K562 (cell line): ENCODE measurements around the gene CIAO1. TPM values are rescaled to one million over a fixed set of nuclear protein-coding genes. Genes with fewer than 3 reads are reported as not detected.

Experiments used
- ARNT ChIP-seq, 2 experiments: fragments of 450-650 bp; IDR thresholded peaks; 2 replicates each; pipeline ENCODE4 v1.6.1; 2016; ENCODE audit warnings: mild to moderate bottlenecking in 1 of 2
- COPS2 ChIP-seq: fragments of 450-650 bp; conservative IDR thresholded peaks from 2 replicates; pipeline ENCODE4 v1.6.1; 2016; ENCODE audit warnings: mild to moderate bottlenecking, moderate library complexity
- DNMT1 ChIP-seq: fragments of 450-650 bp; IDR thresholded peaks from 2 replicates; pipeline ENCODE4 v1.6.1; 2016; ENCODE audit warnings: antibody characterized with exemption, mild to moderate bottlenecking
- GABPB2 ChIP-seq: fragments of 250-450 bp; sonication (Bioruptor Pico); conservative IDR thresholded peaks from 2 replicates; pipeline ENCODE4 v1.5.1; 2021; ENCODE audit warnings: mild to moderate bottlenecking
- GTF2E2 ChIP-seq: fragments of 200-800 bp; sonication (Bioruptor generic); IDR thresholded peaks from 2 replicates; pipeline ENCODE4 v1.6.1; 2016; ENCODE audit warnings: missing genetic modification characterization, missing compliant biosample characterization
- HMG20B ChIP-seq: fragments of 250-450 bp; sonication (Bioruptor Pico); IDR thresholded peaks from 2 replicates; pipeline ENCODE4 v1.5.0; 2021; ENCODE audit warnings: mild to moderate bottlenecking
- MAFG ChIP-seq: fragments of 450-650 bp; conservative IDR thresholded peaks from 2 replicates; pipeline ENCODE4 v1.6.1; 2016; ENCODE audit warnings: missing genetic modification characterization, missing compliant biosample characterization
- MBD2 ChIP-seq: sonication (generic); IDR thresholded peaks from 2 replicates; pipeline ENCODE4 v1.6.1; 2016; ENCODE audit warnings: low read depth, borderline replicate concordance
- MCM3 ChIP-seq: fragments of 450-650 bp; IDR thresholded peaks from 2 replicates; pipeline ENCODE4 v1.6.1; 2016
- MCM7 ChIP-seq, 2 experiments: fragments of 450-650 bp; IDR thresholded peaks; 2 replicates each; pipeline ENCODE4 v1.6.1; 2016 to 2018
- MEF2D ChIP-seq: conservative IDR thresholded peaks from 2 replicates; pipeline ENCODE4 v1.6.1; 2016; ENCODE audit warnings: low read depth, missing genetic modification characterization, missing compliant biosample characterization
- MTA1 ChIP-seq: fragments of 450-650 bp; IDR thresholded peaks from 2 replicates; pipeline ENCODE4 v1.6.1; 2017; ENCODE audit warnings: borderline replicate concordance
- MTA3 ChIP-seq: fragments of 450-650 bp; formaldehyde crosslinking; IDR thresholded peaks from 2 replicates; pipeline ENCODE4 v1.6.1; 2017; ENCODE audit warnings: mild to moderate bottlenecking, borderline replicate concordance
- NCOA6 ChIP-seq: fragments of 450-650 bp; IDR thresholded peaks from 2 replicates; pipeline ENCODE4 v1.6.1; 2017; ENCODE audit warnings: mild to moderate bottlenecking
- NCOR1 ChIP-seq: fragments of 450-650 bp; IDR thresholded peaks from 2 replicates; pipeline ENCODE4 v1.6.1; 2016; ENCODE audit warnings: mild to moderate bottlenecking, moderate library complexity
- PCBP1 ChIP-seq: fragments of 200-400 bp; formaldehyde crosslinking; IDR thresholded peaks from 2 replicates; pipeline ENCODE4 v1.6.1; 2018; ENCODE audit warnings: mild to moderate bottlenecking, low read depth, low read length; ENCODE audit not compliant: poor library complexity, severe bottlenecking
- RBM17 ChIP-seq: fragments of 200-400 bp; formaldehyde crosslinking; IDR thresholded peaks from 2 replicates; pipeline ENCODE4 v1.6.1; 2017; ENCODE audit warnings: low read depth, mild to moderate bottlenecking, low read length, borderline replicate concordance
- SAFB2 ChIP-seq: fragments of 200-400 bp; formaldehyde crosslinking; IDR thresholded peaks from 2 replicates; pipeline ENCODE4 v1.6.1; 2018; ENCODE audit warnings: borderline replicate concordance, low read length, low read depth, moderate library complexity; ENCODE audit not compliant: severe bottlenecking
- U2AF2 ChIP-seq: fragments of 200-400 bp; formaldehyde crosslinking; optimal IDR thresholded peaks from 2 replicates; pipeline ENCODE3; 2017; ENCODE audit warnings: low read depth, mild to moderate bottlenecking, low read length
- ZBTB8A ChIP-seq: fragments of 450-650 bp; IDR thresholded peaks from 2 replicates; pipeline ENCODE4 v1.6.1; 2018; ENCODE audit warnings: mild to moderate bottlenecking, moderate library complexity; ENCODE audit not compliant: partially characterized antibody
- ZKSCAN3 ChIP-seq: fragments of 250-450 bp; sonication (Bioruptor Pico); IDR thresholded peaks from 2 replicates; pipeline ENCODE4 v1.4.0; 2020
- ZNF146 ChIP-seq: IDR thresholded peaks from one replicate; pipeline ENCODE4 v1.6.1; 2018; ENCODE audit warnings: missing compliant biosample characterization; ENCODE audit not compliant: unreplicated experiment
- ZNF197 ChIP-seq: fragments of 200-800 bp; sonication (Bioruptor generic); IDR thresholded peaks from 2 replicates; pipeline ENCODE4 v1.6.1; 2016; ENCODE audit warnings: low read depth, missing genetic modification characterization, missing compliant biosample characterization
- ZNF507 ChIP-seq: conservative IDR thresholded peaks from 2 replicates; pipeline ENCODE4 v1.6.1; 2017; ENCODE audit warnings: missing genetic modification characterization, missing compliant biosample characterization
- ZNF766 ChIP-seq: fragments of 200-800 bp; sonication (Bioruptor generic); conservative IDR thresholded peaks from 2 replicates; pipeline ENCODE4 v1.6.1; 2016; ENCODE audit warnings: missing genetic modification characterization, missing compliant biosample characterization
- polyA plus RNA-seq, 8 experiments: library from polyadenylated mRNA; depleted of rRNA in 4 of 8; stranded (reverse) in 5 of 8; unstranded in 3 of 8; fragments of >200 nt; fragmentation: Nextera tagmentation in 2 of 8; fragmentation: Illumina TruSeq in 1 of 8; extraction: Ambion mirVana in 2 of 8; extraction: Trizol in 1 of 8; gene quantifications; 2 replicates each; pipeline versions ENCODE4 v1.2.1 to v1.2.3, GENCODE V29; 2011 to 2014; ENCODE audit warnings: inconsistent platforms in 1 of 8, missing spikeins in 1 of 8
- total RNA-seq, 7 experiments: library from RNA; depleted of rRNA in 6 of 7; stranded (reverse); fragments of >200 nt in 6 of 7; fragmentation: Illumina TruSeq in 2 of 7; extraction: Trizol in 2 of 7; gene quantifications; 2 replicates each; pipeline versions ENCODE4 v1.2.1 to v1.2.3, GENCODE V29; 2011 to 2021; ENCODE audit warnings: low replicate concordance in 1 of 7
- TF ChIP-seq, protein P1 (sequence below): sonication (generic); formaldehyde crosslinking; IDR thresholded peaks from 2 replicates; pipeline ENCODE4 v1.8.0; 2022; ENCODE audit warnings: missing genetic modification reagents, mild to moderate bottlenecking, borderline replicate concordance
- TF ChIP-seq, protein P2 (sequence below): fragments of 450-650 bp; IDR thresholded peaks from 2 replicates; pipeline ENCODE4 v1.6.1; 2016; ENCODE audit warnings: low read depth, mild to moderate bottlenecking, moderate library complexity
- TF ChIP-seq, protein P3 (sequence below), 2 experiments: fragments of 450-650 bp; conservative IDR thresholded peaks; 2 replicates each; pipeline ENCODE4 v1.6.1; 2017; ENCODE audit warnings: mild to moderate bottlenecking in 2 of 2, moderate library complexity in 2 of 2

The CIAO1 gene
- total and polyA plus RNA-seq, 9 of the 15 experiments (the other 6 are each of a cell fraction or from before 2014, with no cell fraction given) = 11.4 to 156 (median 92.8) TPM

DNA sequence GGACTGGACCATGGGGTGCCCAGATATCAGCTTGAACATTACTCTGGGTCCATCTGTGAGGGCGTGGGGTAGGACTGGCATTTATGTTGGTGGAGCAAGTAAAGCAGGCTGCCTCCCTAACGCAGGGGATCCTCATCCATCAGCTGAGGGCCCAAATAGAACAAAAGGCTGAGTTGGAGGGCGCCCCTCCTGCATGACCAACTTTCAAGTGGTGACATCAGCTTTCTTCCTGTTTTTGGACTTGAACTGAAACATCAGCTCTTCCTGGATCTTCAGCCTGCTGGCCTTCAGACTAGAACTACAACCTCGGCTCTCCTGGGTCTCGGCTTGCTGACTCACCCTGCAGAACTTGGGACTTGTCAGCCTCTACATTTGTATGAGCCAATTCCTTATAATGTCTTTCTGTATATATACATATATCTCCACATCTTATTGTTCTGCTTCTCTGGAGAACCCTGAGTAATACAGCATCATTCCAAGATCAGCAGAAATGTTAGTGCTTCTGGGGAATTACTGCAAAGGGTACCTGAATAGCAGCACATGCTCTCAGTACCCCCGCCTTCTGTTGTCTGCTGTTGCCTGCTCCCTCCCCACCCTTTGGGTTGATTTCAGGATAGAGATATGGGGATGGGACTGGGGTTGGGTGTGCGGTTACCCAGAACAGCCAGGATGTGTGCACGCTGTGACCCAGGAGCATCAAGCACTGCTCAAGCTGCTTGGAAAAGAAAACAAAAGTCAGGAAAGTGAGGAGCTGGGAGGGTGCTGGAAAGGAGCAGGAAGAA lies 20.2 kb upstream of the CIAO1 start (continued):
- TF ChIP-seq SAFB2 (no peak), MEF2D (tag) (no peak; the same call in 1 of the 2 replicates), ZNF507 (no peak), RBM17 (no peak), ZNF146 (no peak), PCBP1 (no peak), COPS2 (no peak), MTA1 (no peak), NCOR1 (no peak), HMG20B (CRISPR knock-in tag) (no peak), ZNF197 (CRISPR knock-in tag) (no peak), GTF2E2 (tag) (no peak), U2AF2 (no peak), ZBTB8A (no peak), MCM3 (no peak), ZNF766 (CRISPR knock-in tag) (peak; percentile 44), ARNT (IDR thresholded peaks at IDR 0.05) (no peak), MCM7 (IDR thresholded peaks at IDR 0.05) (no peak), GABPB2 (CRISPR knock-in tag) (no peak), NCOA6 (no peak), MBD2 (no peak), MTA3 (no peak), ZKSCAN3 (no peak), DNMT1 (no peak), MAFG (peak; percentile 69)
- TF ChIP-seq, protein P1, sequence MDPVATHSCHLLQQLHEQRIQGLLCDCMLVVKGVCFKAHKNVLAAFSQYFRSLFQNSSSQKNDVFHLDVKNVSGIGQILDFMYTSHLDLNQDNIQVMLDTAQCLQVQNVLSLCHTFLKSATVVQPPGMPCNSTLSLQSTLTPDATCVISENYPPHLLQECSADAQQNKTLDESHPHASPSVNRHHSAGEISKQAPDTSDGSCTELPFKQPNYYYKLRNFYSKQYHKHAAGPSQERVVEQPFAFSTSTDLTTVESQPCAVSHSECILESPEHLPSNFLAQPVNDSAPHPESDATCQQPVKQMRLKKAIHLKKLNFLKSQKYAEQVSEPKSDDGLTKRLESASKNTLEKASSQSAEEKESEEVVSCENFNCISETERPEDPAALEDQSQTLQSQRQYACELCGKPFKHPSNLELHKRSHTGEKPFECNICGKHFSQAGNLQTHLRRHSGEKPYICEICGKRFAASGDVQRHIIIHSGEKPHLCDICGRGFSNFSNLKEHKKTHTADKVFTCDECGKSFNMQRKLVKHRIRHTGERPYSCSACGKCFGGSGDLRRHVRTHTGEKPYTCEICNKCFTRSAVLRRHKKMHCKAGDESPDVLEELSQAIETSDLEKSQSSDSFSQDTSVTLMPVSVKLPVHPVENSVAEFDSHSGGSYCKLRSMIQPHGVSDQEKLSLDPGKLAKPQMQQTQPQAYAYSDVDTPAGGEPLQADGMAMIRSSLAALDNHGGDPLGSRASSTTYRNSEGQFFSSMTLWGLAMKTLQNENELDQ = no peak
- TF ChIP-seq, protein P2, sequence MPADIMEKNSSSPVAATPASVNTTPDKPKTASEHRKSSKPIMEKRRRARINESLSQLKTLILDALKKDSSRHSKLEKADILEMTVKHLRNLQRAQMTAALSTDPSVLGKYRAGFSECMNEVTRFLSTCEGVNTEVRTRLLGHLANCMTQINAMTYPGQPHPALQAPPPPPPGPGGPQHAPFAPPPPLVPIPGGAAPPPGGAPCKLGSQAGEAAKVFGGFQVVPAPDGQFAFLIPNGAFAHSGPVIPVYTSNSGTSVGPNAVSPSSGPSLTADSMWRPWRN = no peak
- TF ChIP-seq, protein P3, sequence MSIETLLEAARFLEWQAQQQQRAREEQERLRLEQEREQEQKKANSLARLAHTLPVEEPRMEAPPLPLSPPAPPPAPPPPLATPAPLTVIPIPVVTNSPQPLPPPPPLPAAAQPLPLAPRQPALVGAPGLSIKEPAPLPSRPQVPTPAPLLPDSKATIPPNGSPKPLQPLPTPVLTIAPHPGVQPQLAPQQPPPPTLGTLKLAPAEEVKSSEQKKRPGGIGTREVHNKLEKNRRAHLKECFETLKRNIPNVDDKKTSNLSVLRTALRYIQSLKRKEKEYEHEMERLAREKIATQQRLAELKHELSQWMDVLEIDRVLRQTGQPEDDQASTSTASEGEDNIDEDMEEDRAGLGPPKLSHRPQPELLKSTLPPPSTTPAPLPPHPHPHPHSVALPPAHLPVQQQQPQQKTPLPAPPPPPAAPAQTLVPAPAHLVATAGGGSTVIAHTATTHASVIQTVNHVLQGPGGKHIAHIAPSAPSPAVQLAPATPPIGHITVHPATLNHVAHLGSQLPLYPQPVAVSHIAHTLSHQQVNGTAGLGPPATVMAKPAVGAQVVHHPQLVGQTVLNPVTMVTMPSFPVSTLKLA (conservative IDR thresholded peaks at IDR 0.05) = no peak
